ENCODE measurements around the gene WNT9B.
A peak's percentile ranks its signal among the peaks of the same experiment; 100 is the strongest.
"Not testable (repeated sequence)": the region's sequence is repeated elsewhere in the genome, so short reads cannot be mapped to it uniquely, and the experiment has no call there.

WNT9B gene

DNA sequence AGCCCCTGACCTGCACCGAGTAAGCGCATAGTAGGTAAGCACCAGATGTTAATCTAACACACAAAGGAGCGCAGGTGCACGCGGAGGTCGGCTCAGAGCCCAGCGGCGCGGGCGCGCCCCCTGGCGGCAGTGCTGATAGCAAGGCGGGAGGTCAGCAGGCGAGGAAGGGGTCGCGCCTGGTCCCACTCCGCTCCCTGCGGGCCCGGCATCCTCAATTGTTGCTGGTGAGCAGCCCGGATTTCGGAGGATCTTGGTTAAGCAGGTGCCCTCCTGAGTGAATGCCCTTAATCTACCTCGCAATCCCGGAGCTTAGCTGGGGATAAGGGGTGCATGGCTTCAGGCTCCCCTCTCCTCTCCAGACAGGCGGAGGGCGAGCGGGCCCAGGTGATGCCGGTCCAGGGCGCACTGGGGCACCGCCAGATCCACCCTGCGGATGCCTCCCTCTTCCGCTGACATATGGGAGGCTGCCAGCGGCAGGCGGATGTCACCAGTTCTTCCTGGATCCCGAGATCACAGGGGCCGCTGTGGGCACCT lies 28.9 kb upstream of the WNT9B start:
- no peak for DNase-seq

DNA sequence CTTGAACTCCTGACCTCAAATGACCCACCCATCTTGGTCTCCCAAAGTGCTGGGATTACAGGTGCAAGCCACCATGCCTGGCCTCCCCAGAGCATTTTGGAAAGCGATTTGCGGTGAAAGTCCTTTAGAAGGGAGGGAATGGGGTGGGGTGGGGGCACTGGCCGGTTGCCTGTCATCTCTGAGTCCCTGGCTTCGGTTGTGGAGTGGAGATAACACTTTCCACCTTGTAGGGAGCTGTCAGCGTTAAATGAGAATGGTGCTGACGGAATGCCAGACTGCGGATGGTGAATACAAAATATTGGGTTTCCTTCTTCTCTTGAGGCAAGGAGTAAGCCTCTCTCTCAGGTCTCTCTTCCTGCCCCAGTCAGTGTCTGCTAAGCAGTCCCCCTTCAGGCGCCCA lies 27.7 kb upstream of the WNT9B start:
- no peak for DNase-seq

GRCh38 chr17:46826116-46826515 lies 25.3 kb upstream of the WNT9B start:
- DNase-seq: no peak

DNA sequence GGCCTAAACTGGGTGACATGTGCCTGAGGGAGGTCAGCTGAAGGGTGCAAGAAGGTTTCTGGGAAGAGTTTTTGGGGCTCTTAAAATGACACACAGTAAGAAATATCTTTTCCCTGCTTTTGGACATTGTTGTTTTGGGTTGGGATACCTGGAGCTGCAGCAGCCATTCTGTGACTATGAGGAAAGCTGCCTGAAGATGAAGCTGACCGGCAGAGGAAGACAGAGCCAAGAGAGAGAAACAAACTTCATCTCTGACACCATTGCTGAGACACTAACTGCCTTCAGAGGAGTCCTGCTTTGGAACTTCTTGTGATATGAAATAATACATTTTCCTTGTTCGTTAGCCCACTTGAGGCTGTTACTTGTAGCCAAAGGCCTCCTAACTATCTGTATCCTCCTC lies 24.1 kb upstream of the WNT9B start:
- no peak for DNase-seq

DNA sequence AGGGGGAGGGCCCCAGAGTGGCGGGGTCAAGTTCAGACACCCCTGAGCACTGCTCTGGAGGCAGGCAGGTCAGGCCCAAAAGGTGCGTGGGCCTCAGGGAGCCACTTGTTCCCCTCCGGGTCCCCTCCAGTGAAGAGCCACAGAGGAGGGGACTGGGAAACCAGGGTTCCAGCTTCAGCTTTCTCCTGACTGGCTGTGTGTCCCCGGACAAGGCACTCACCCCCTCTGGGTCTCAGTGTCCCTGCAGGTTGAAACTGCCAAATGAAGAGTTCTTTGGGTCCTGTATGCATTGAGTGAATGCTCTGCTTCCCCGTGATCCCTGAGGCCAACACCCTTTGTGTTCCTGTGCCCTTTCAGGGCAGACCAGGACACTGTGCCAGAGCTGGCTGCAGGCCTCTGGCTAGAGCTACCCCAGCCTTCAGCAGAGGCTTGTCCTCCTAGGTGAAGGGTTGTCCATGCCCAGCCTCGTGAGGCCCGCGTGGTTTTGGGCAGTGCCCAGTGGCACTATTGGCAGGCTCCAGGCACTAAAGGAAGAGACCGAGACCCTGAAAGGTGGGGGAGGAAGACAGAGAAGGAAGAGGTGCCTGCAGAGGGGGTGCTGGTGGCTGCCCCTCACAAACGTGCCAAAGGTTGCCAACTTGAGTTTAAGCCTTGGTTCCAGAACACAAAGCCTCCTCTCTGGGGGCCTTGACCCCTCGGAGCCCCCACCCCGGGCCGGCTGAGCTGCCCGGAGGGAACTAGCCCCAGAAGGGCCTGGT lies 19.6 kb upstream of the WNT9B start:
- DNase-seq: peak; percentile 70

- peak; percentile 74 for DNase-seq
These were observed 19.0 kb upstream of the WNT9B start for GRCh38 chr17:46832331-46832821.

DNA sequence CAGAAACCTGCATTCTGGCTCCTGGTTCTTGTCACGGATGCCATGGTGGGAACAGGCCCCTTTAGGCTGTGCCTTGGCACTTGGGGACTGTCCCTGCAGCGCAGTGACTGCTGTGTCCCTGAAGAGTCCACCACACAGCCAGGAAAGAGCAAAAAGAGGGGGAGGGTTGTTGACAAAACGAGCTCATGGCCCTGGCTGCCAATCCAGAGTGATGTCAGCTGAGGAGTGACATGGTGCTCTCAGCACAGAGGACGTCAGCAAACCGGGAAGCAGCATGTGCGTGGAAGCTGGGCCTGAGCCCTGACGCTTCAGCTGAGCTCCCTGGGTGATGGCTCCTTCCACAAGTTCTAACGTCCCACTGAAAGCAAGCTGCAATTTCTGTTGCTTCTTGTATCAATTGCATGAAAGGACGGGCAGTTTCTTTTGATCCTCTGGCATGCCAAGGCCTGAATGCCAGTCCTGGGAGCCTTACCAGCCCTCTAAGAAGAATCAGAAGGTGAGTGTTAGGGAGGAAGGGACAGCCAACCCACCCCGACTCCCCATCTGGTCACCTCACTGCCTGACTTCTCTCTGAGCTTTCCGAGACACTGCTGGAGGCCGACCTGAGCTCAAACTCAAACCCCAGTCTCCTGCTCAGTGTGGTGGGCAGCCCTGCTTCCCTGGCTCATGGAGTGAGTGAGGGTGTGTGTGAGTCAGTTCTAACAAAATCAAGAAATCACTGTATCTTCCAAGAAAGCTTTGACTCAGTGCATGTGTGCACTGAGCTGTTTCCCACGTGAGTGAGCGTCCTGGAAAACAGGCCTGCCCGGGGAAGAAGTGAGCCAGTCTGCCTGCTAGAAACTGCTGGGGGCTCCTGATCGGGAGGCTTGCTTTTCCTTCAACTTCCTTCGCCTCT lies 18.2 kb upstream of the WNT9B start:
- peak; percentile 72 for DNase-seq

- no peak for DNase-seq
These were observed 17.6 kb upstream of the WNT9B start for GRCh38 chr17:46833840-46834208.

GRCh38 chr17:46834846-46835245 lies 16.5 kb upstream of the WNT9B start:
- no peak for DNase-seq

DNA sequence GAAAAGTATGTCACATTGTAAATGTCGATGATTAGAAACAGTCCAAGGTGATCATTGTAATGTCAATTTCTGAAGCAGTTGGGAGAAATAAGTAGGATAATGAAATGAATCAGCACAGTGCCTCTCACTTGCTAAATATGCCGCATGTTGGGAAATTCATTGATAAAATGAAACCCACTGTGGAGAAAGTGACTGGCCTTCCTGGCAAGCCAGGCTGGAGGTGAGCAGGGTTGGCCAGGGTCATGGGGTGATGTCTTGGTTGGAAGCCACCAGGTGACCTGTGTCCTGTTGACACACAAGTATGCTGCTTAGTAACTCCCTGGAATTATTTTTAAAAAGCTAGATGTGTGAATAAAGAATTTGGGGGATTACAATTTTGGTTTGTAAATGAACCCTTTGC lies 14.9 kb upstream of the WNT9B start:
- DNase-seq: no peak

GRCh38 chr17:46837521-46837920 lies 13.9 kb upstream of the WNT9B start:
- no peak for DNase-seq

DNA sequence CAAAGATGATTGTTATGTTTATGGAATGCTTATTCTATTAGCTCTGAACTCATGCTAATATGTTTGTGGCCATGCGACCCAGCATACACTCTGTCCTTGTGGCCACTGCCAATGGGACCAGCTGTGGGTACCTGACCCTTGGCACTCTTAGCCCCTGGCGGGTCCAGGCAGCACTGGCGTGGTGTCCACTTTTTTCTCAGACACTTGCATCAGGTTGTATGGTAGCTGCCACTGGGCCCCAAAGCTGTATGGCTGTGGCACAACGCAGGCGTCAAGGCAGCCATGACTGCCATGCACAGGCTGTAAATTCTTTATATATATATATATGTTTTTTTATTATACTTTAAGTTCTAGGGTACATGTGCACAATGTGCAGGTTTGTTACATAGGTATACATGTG lies 12.2 kb upstream of the WNT9B start:
- no peak for DNase-seq

DNA sequence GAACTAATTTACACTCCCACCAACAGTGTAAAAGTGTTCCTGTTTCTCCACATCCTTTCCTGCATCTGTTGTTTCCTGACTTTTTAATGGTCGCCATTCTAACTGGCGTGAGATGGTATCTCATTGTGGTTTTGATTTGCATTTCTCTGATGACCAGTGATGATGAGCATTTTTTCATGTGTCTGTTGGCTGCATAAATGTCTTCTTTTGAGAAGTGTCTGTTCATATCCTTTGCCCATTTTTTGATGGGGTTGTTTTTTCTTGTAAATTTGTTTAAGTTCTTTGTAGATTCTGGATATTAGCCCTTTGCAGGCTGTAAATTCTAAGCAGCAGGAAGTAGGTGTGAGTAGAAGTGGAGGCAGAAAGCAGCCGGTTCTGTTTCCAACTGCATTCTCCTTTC lies 10.8 kb upstream of the WNT9B start:
- not testable (repeated sequence) for DNase-seq

GRCh38 chr17:46841561-46842379 lies 9.6 kb upstream of the WNT9B start:
- DNase-seq: no peak

GRCh38 chr17:46842835-46843234 lies 8.5 kb upstream of the WNT9B start:
- DNase-seq: no peak

GRCh38 chr17:46847204-46848191 lies 3.9 kb upstream of the WNT9B start:
- no peak for DNase-seq

DNA sequence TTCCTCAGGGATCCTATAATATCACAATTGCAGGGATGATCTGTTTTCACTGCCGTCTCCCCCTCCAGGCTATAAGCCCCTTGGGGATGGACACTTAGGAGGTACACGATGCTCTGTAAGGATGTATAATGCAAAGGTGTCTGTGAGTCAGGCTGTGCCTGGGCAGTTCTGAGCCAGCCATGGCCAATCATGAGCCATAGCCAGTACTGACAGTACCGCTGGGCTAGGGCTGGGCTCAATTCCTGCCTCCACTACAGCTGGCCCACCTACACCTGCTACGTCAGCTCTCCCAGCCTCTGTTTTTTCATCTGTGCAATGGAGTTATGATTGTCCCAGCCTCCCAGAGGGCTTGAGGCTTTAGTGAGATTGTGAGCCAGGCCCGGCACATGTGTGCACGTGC lies 2.8 kb upstream of the WNT9B start:
- no peak for DNase-seq

DNA sequence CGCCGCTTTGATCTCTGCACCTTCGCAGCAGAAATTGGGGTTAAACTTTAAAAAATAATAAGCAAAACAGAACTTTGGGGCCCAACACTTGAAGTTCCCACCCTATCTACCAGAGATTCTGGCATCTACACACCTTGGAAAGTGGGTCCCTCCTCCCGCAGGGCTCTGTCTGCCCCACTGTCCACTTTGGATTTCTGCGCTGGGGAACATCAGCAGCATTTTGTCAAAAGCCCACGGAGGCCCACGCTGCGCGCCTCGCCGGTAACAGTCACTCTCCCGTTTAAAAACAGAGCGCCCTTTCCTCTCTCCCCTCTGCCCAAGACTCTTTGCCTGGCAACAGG lies 725 bp upstream of the WNT9B start:
- no peak for DNase-seq

- no peak for DNase-seq
These were observed 2.6 kb downstream of the WNT9B start for GRCh38 chr17:46853896-46854444.

GRCh38 chr17:46854515-46854914 lies 3.1 kb downstream of the WNT9B start:
- DNase-seq: no peak

GRCh38 chr17:46854948-46855347 lies 3.6 kb downstream of the WNT9B start:
- no peak for DNase-seq
